Central memory CD8-positive, alpha-beta T cell (primary cell): Measurements from ENCODE around the gene MAPK1IP1L.

Experiments
- ATAC-seq: fragments of 150-1000 bp; cut with Tn5 transposase; replicated peaks from 2 replicates; pipeline ENCODE4 v1.10.0; 2022; ENCODE audit warnings: mild to moderate bottlenecking, moderate FRiP score, moderate number of reproducible peaks; ENCODE audit not compliant: poor library complexity, severe bottlenecking; ENCODE audit errors: extremely low read depth
- DNase-seq, 2 donors: peaks; one replicate each; pipeline ENCODE4 v3.0.0; 2021; ENCODE audit warnings: low spot score in 2 of 2
- H3K27ac Mint-ChIP-seq: one replicate; pipeline ENCODE4 v1.8.0; 2022; ENCODE audit warnings: low read depth, mild to moderate bottlenecking, moderate library complexity, mixed read lengths
- H3K27me3 Mint-ChIP-seq: one replicate; pipeline ENCODE4 v1.8.0; 2022; ENCODE audit warnings: mixed read lengths
- H3K36me3 Mint-ChIP-seq: one replicate; pipeline ENCODE4 v1.8.0; 2022; ENCODE audit warnings: mild to moderate bottlenecking, moderate library complexity, mixed read lengths; ENCODE audit not compliant: insufficient read depth
- H3K4me1 Mint-ChIP-seq: one replicate; pipeline ENCODE4 v1.8.0; 2022; ENCODE audit warnings: mixed read lengths
- H3K4me3 Mint-ChIP-seq: one replicate; pipeline ENCODE4 v1.8.0; 2022; ENCODE audit warnings: mild to moderate bottlenecking, moderate library complexity, mixed read lengths
- H3K9me3 Mint-ChIP-seq: one replicate; pipeline ENCODE4 v1.8.0; 2022; ENCODE audit warnings: mixed read lengths

MAPK1IP1L gene

GRCh38 chr14:55038708-55039107, 12.7 kb upstream of the MAPK1IP1L start:
- no peak overlapping the region for H3K4me3 Mint-ChIP-seq
- DNase-seq (no peak), ATAC-seq (no peak)
- peaks cover 26% of the 10 kb centered on the region for H3K36me3 Mint-ChIP-seq
- no peaks in the 10 kb centered on the region for H3K9me3 Mint-ChIP-seq
- H3K4me1 Mint-ChIP-seq: peaks cover 6% of the 10 kb centered on the region
- no peak overlapping the region for H3K27ac Mint-ChIP-seq
- H3K27me3 Mint-ChIP-seq: no peaks in the 10 kb centered on the region

GRCh38 chr14:55043528-55043927, 7.9 kb upstream of the MAPK1IP1L start:
- no peak overlapping the region for H3K27ac Mint-ChIP-seq
- H3K4me1 Mint-ChIP-seq: peaks cover 4% of the 10 kb centered on the region
- H3K27me3 Mint-ChIP-seq: no peaks in the 10 kb centered on the region
- peaks cover 15% of the 10 kb centered on the region for H3K36me3 Mint-ChIP-seq
- H3K4me3 Mint-ChIP-seq: no peak overlapping the region
- ATAC-seq (no peak), DNase-seq (no peak)
- no peaks in the 10 kb centered on the region for H3K9me3 Mint-ChIP-seq

- DNase-seq (no peak), ATAC-seq (no peak)
- no peaks in the 10 kb centered on the region for H3K27me3 Mint-ChIP-seq
- H3K4me1 Mint-ChIP-seq: no peaks in the 10 kb centered on the region
- H3K36me3 Mint-ChIP-seq: peaks cover 9% of the 10 kb centered on the region
- H3K27ac Mint-ChIP-seq: no peak overlapping the region
- no peak overlapping the region for H3K4me3 Mint-ChIP-seq
- no peaks in the 10 kb centered on the region for H3K9me3 Mint-ChIP-seq
Measured at GRCh38 chr14:55045087-55045486, 6.4 kb upstream of the MAPK1IP1L start.

- H3K4me1 Mint-ChIP-seq: peaks cover 11% of the 10 kb centered on the region
- H3K27ac Mint-ChIP-seq: no peak overlapping the region
- H3K4me3 Mint-ChIP-seq: no peak overlapping the region
- no peaks in the 10 kb centered on the region for H3K9me3 Mint-ChIP-seq
- H3K27me3 Mint-ChIP-seq: no peaks in the 10 kb centered on the region
- peaks cover 27% of the 10 kb centered on the region for H3K36me3 Mint-ChIP-seq
- no peak for ATAC-seq
- DNase-seq: no peak
Measured at GRCh38 chr14:55047301-55048053, 4.0 kb upstream of the MAPK1IP1L start.

- H3K27me3 Mint-ChIP-seq: no peaks in the 10 kb centered on the region
- ATAC-seq (no peak), DNase-seq (no peak)
- H3K36me3 Mint-ChIP-seq: peaks cover 26% of the 10 kb centered on the region
- H3K4me1 Mint-ChIP-seq: peaks cover 26% of the 10 kb centered on the region
- no peaks in the 10 kb centered on the region for H3K9me3 Mint-ChIP-seq
- no peak overlapping the region for H3K4me3 Mint-ChIP-seq
- no peak overlapping the region for H3K27ac Mint-ChIP-seq
Measured at GRCh38 chr14:55048900-55049436, 2.5 kb upstream of the MAPK1IP1L start.

GRCh38 chr14:55051165-55051422, 353 bp upstream of the MAPK1IP1L start:
- peak overlapping the region; percentile 94 for H3K27ac Mint-ChIP-seq
- H3K27me3 Mint-ChIP-seq: no peaks in the 10 kb centered on the region
- no peaks in the 10 kb centered on the region for H3K9me3 Mint-ChIP-seq
- peaks cover 29% of the 10 kb centered on the region for H3K36me3 Mint-ChIP-seq
- no peak for DNase-seq
- peak; percentile 1 for ATAC-seq
- peak overlapping the region; percentile 86 for H3K4me3 Mint-ChIP-seq
- peaks cover 33% of the 10 kb centered on the region for H3K4me1 Mint-ChIP-seq

GRCh38 chr14:55052269-55052930, 953 bp downstream of the MAPK1IP1L start:
- ATAC-seq: peak; percentile 6
- H3K27me3 Mint-ChIP-seq: no peaks in the 10 kb centered on the region
- peaks cover 35% of the 10 kb centered on the region for H3K4me1 Mint-ChIP-seq

GRCh38 chr14:55053018-55053417, 1.6 kb downstream of the MAPK1IP1L start:
- ATAC-seq: no peak
- peaks cover 36% of the 10 kb centered on the region for H3K4me1 Mint-ChIP-seq
- no peak for DNase-seq
- peak overlapping the region; percentile 86 for H3K4me3 Mint-ChIP-seq
- H3K27me3 Mint-ChIP-seq: no peaks in the 10 kb centered on the region
- H3K9me3 Mint-ChIP-seq: no peaks in the 10 kb centered on the region
- peak overlapping the region; percentile 94 for H3K27ac Mint-ChIP-seq
- peaks cover 37% of the 10 kb centered on the region for H3K36me3 Mint-ChIP-seq

More at GRCh38 chr14:55052269-55052930, 953 bp downstream of the MAPK1IP1L start:
- H3K27ac Mint-ChIP-seq: peak overlapping the region; percentile 94
- DNase-seq: no peak
- peaks cover 33% of the 10 kb centered on the region for H3K36me3 Mint-ChIP-seq
- no peaks in the 10 kb centered on the region for H3K9me3 Mint-ChIP-seq
- H3K4me3 Mint-ChIP-seq: peak overlapping the region; percentile 86

- Mint-ChIP-seq H3K36me3 (peaks cover 41% of the 10 kb centered on the region), H3K4me1 (peaks cover 41% of the 10 kb centered on the region), H3K27ac (peak overlapping the region; percentile 94), H3K4me3 (peak overlapping the region; percentile 86), H3K27me3 (no peaks in the 10 kb centered on the region), H3K9me3 (no peaks in the 10 kb centered on the region)
- ATAC-seq (no peak), DNase-seq (no peak)
Measured at GRCh38 chr14:55053500-55053899, 2.1 kb downstream of the MAPK1IP1L start.

GRCh38 chr14:55054098-55054497, 2.7 kb downstream of the MAPK1IP1L start:
- ATAC-seq (no peak), DNase-seq (no peak)
- Mint-ChIP-seq H3K36me3 (peaks cover 43% of the 10 kb centered on the region), H3K27me3 (no peaks in the 10 kb centered on the region), H3K27ac (peak overlapping the region; percentile 16), H3K9me3 (no peaks in the 10 kb centered on the region), H3K4me3 (peak overlapping the region; percentile 86), H3K4me1 (peaks cover 41% of the 10 kb centered on the region)

GRCh38 chr14:55057919-55058318, 6.5 kb downstream of the MAPK1IP1L start:
- no peak for DNase-seq
- H3K9me3 Mint-ChIP-seq: no peaks in the 10 kb centered on the region
- H3K4me3 Mint-ChIP-seq: no peak overlapping the region
- peaks cover 53% of the 10 kb centered on the region for H3K36me3 Mint-ChIP-seq
- H3K4me1 Mint-ChIP-seq: peaks cover 45% of the 10 kb centered on the region
- no peaks in the 10 kb centered on the region for H3K27me3 Mint-ChIP-seq
- H3K27ac Mint-ChIP-seq: no peak overlapping the region
- ATAC-seq: no peak

GRCh38 chr14:55059333-55059732, 7.9 kb downstream of the MAPK1IP1L start:
- ATAC-seq: no peak
- Mint-ChIP-seq H3K27ac (peak overlapping the region; percentile 41), H3K9me3 (no peaks in the 10 kb centered on the region), H3K27me3 (no peaks in the 10 kb centered on the region), H3K4me1 (peaks cover 37% of the 10 kb centered on the region), H3K36me3 (peaks cover 60% of the 10 kb centered on the region), H3K4me3 (no peak overlapping the region)
- no peak for DNase-seq
